Motor neuron (in vitro differentiated cells): ENCODE data around the gene NUP42. TPM values are rescaled to one million over a fixed set of nuclear protein-coding genes. Genes with fewer than 3 reads are reported as not detected.
"Not testable (repeated sequence)": the region's sequence is repeated elsewhere in the genome, so short reads cannot be mapped to it uniquely, and the experiment has no call there.

Experiments used
- ATAC-seq, 8 experiments: fragments of 200-7000 bp; cut with Tn5 transposase; replicated peaks in 6 of 8; 2 replicates each; pipeline ENCODE4 v1.8.0; 2021; ENCODE audit warnings: mild to moderate bottlenecking in 8 of 8, moderate library complexity in 8 of 8
- H3K27ac ChIP-seq, 2 donors: fragments of 250-450 bp; sonication (Bioruptor Pico); 2 replicates each; pipeline ENCODE4 v1.9.0; 2021; ENCODE audit warnings: antibody characterized with exemption in 2 of 2, mild to moderate bottlenecking in 2 of 2, moderate library complexity in 1 of 2
- H3K4me1 ChIP-seq, 2 donors: fragments of 250-450 bp; sonication (Bioruptor Pico); replicated peaks in 1 of 2; 2 replicates each; pipeline ENCODE4 v1.6.1; 2021; ENCODE audit warnings: antibody characterized with exemption in 2 of 2, mild to moderate bottlenecking in 2 of 2, moderate library complexity in 1 of 2
- H3K4me3 ChIP-seq, 5 donors: fragments of 250-450 bp; sonication (Bioruptor Pico); 2 replicates each; pipeline ENCODE4 v1.9.0; 2021; ENCODE audit warnings: antibody characterized with exemption in 5 of 5, mild to moderate bottlenecking in 5 of 5, moderate library complexity in 4 of 5
- WGBS, 10 experiments: fragments of 450-650 bp; shearing (Covaris generic); methylation state at CpG; one replicate each; pipeline ENCODE4 v1.0.0; 2022; 5-methylcytosine and 5-hydroxymethylcytosine counted together
- in situ Hi-C, 9 experiments: fragments of 400-800 bp; cut with MboI; loops; one replicate each; pipeline ENCODE4 v1.15.0; 2021; ENCODE audit warnings: low sequenced_read_pairs in 9 of 9, low pct_unique_long_range_greater_than_20kb in 2 of 9; ENCODE audit not compliant: unreplicated experiment in 9 of 9
- total RNA-seq, 8 experiments: library from RNA; unstranded; fragments of 300-600 nt; gene quantifications; 2 replicates each; pipeline versions ENCODE4 v1.2.3 to v1.2.4, GENCODE V29; 2022

Gene NUP42
- total RNA-seq, 8 experiments from 2014 or later = 26.9 to 102 (median 40.9) TPM

DNA sequence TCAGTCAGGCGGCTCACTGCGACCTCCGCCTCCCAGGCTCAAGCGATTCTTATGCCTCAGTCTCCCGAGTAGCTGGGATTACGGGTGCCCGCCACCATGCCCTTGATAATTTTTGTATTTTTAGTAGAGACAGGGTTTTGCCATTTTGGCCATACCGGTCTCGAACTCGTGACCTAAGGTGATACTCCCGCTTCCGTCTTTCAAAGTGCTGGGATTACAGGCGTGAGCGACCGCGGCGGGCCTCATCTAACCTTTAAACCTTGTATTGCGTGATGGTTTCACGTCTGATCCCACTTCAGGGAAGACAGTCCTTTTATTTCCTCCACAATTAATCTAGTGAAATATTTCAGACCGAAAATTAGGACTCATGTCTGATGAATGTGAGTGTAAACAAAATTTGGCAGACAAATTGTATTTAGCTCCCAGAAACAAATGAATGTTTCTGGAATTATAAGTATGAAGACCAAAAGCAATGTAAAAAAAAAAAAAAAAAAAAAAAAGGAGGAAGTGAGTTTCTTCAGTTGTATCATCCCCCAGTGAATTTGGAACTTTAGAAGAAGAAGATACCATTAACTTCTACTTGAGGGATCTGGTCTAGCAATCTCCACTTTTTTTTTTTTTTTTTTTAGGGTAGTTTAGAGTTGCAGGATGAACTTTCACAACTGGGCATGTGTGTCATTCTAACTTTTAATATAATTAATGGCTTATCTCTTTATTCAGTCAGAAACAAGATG lies 1.6 kb downstream of the NUP42 start:
- Histone ChIP-seq H3K27ac (no peak overlapping the region), H3K4me3 (peak overlapping the region; percentile 66 to 85 (median 78)), H3K4me1 (peaks cover 5 to 13% of the 10 kb centered on the region in 2 donors)
- in situ Hi-C loops = no loop called here
- WGBS, 10 experiments = 43 to 96% (median 84%) methylated on average over 1 to 18 of the region's 20 CpGs
- no peak for ATAC-seq

DNA sequence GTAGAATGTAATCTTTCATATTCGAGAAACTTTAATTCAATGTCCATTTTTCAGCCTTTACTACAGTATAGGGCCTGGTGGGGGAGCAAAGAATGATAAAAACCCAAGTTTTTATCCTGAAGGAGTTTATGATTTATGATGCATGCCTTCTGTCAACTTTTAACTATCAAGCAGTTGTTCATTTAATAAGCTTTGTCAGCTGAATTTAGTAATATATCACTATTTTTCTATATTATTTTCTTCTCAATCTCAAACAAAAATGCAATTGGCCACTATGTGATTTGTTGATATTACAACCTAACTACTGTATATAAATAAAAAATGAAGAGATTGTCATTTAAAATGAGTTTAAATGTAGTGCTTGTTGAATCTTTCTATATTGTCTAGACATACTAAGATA lies 2.4 kb downstream of the NUP42 start:
- Histone ChIP-seq H3K4me1 (peaks cover 5 to 13% of the 10 kb centered on the region in 2 donors), H3K4me3 (no peak overlapping the region), H3K27ac (no peak overlapping the region)
- in situ Hi-C loops = no loop called here
- ATAC-seq = no peak
- WGBS, 10 experiments = 0 to 100% (median 87%) methylated on average over 1 of the region's 1 CpG; no CpG with 5 or more reads in 2 of the 10 experiments

DNA sequence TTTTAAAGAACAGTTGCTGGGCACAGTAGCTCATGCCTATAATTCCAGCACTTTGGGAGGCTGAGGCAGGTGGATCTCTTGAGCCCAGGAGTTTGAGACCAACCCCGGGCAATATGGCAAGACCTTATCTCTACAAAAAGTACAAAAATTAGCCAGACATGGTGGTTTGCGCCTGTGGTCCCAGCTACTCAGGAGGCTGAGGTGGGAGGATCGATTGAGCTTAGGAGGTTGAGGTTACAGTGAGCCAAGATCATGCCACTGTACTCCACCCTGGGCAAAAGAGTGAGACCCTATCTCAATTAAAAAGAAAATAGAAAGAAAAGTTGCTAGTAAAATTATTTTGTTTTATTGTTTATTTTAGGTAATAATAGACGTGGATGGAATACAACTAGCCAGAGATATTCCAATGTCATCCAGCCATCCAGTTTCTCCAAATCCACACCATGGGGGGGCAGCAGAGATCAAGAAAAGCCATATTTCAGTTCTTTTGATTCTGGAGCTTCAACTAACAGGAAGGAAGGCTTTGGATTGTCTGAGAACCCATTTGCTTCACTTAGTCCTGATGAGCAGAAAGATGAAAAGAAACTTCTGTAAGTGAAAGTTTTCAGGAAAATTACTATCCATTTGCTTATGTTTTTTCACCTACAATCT lies 3.0 kb downstream of the NUP42 start:
- in situ Hi-C loops = no loop called here
- peak in 2 of 8 experiments; percentile 2 to 5 for ATAC-seq
- Histone ChIP-seq H3K27ac (no peak overlapping the region), H3K4me1 (peaks cover 5 to 13% of the 10 kb centered on the region in 2 donors), H3K4me3 (no peak overlapping the region)
- WGBS, 10 experiments = 0 to 100% (median 70%) methylated on average over 1 to 4 of the region's 4 CpGs; no CpG with 5 or more reads in 2 of the 10 experiments

DNA sequence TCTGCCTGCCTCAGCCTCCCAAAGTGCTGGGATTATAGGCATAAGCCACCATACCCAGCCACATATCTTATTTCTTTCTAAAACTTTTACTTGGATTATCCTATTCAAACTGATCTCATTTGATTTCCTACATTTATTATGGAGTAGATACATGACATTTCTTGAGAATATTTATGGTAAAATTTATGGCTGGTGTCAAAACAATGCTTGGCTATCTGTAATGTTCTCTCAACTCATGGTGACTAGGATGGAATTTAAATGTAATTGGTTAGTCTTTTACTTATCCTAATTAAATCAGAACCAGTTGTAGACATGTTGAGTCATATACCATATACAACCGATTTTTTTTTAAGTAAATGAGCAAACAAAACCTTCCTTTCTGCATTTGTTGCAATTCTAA lies 4.1 kb downstream of the NUP42 start:
- no peak for ATAC-seq
- peaks cover 5 to 13% of the 10 kb centered on the region in 2 donors for H3K4me1 ChIP-seq
- no peak overlapping the region for H3K27ac ChIP-seq
- WGBS, 10 experiments = 0 to 100% (median 17%) methylated on average over 1 of the region's 1 CpG; no CpG with 5 or more reads in 3 of the 10 experiments
- H3K4me3 ChIP-seq = no peak overlapping the region
- in situ Hi-C loops = no loop called here

DNA sequence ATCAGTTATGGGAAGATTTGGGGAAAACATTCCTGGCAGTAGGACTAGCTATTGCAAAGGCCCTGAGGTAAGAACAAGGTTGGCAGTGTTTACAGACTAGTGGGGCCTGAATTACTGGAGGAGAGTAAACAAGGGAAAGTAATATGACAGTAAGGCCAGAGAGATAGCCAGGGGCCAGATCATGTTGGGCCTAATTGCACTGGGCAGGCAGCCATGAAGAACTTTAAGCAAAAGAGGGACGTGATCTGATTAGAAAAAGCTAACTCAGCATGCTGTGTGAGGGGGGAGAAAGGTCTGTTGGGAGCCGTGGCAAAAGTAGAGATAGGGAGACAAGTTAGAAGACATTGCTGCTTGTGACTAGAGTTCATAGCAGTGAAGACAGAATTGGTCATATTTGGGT lies 9.2 kb downstream of the NUP42 start:
- ATAC-seq = peak in 2 of 8 experiments; percentile 27 to 55
- in situ Hi-C loops = loop anchor here in 1 of 9 experiments (10.0 kb wide), 1 partner anchor 54 kb away; the partner anchor contains the start of gene GPNMB
- 86 to 100% (median 100%) methylated on average over 1 to 2 of the region's 2 CpGs; no CpG with 5 or more reads in 3 of the 10 experiments for WGBS, 10 experiments
- Histone ChIP-seq H3K4me3 (no peak overlapping the region), H3K4me1 (no peaks in the 10 kb centered on the region), H3K27ac (no peak overlapping the region)

DNA sequence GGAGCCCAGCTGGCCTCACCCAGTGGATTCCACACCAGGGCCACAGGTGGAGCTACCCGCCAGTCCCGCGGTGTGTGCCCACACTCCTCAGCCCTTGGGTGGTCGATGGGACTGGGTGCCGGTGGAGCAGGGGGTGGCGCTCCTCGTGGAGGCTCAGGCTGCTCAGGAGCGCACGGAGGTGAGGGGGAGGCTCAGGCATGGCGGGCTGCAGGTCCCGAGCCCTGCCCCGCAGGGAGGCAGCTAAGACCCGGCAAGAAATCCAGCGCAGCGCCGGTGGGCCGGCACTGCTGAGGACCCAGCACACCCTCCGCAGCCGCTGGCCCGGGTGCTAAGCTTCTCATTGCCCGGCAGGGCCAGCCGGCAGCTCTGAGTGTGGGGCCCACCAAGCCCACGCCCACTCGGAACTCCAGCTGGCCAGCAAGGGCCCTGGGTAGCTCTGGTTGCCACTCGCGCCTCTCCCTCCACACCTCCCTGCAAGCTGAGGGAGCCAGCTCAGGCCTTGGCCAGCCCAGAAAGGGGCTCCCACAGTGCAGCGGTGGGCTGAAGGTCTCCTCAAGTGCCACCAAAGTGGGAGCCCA lies 11.9 kb downstream of the NUP42 start:
- not testable (repeated sequence) for ATAC-seq, H3K4me1 ChIP-seq, H3K4me3 ChIP-seq, H3K27ac ChIP-seq
- 100% methylated on average over 1 of the region's 27 CpGs; no CpG with 5 or more reads in 7 of the 10 experiments for WGBS, 10 experiments
- in situ Hi-C loops = loop anchor here in 1 of 9 experiments (10.0 kb wide), 1 partner anchor 51 kb away; the partner anchor contains the start of gene GPNMB

DNA sequence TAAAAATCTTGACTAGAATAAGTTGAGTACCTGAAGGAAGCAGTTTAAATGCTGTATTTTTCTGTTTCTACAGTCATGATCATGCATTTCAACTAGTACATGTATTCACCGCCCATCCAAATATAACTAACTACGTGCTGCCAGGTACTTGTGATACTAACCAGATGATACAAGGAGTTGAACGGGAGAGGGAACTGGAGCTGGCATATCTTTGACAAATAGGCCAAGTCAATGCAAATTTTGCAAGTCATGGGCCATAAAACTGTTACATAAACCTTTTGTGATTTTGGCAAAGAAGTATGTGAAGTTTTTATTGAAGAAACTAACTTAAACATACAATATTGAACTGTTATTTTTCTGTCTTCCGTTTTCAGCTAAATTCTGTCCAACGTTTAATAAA lies 14.5 kb downstream of the NUP42 start:
- WGBS, 10 experiments = 46 to 100% (median 84%) methylated on average over 2 to 5 of the region's 5 CpGs
- in situ Hi-C loops = loop anchor here in 1 of 9 experiments (10.0 kb wide), 1 partner anchor 48 kb away; the partner anchor contains the start of gene GPNMB
- Histone ChIP-seq H3K4me3 (no peak overlapping the region), H3K27ac (no peak overlapping the region), H3K4me1 (peaks cover 0 to 3% of the 10 kb centered on the region in 2 donors)
- no peak for ATAC-seq

DNA sequence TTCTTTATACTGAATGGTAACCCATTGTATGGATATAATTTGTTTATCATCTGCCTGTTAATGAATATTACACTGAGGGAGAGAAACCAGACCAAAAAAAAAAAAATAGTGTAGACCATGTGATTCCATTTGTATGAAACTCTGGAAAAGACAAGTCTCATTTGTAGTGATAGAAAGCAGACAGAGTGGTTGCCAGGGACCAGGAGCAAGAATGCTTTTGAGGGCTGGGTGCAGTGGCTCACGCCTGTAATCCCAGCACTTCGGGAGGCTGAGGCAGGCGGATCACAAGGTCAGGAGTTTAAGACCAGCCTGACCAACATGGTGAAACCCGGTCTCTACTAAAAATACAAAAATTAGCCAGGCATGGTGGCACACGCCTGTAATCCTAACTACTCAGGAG lies 15.9 kb downstream of the NUP42 start:
- H3K27ac ChIP-seq = not testable (repeated sequence)
- WGBS, 10 experiments = 77 to 100% (median 80%) methylated on average over 1 to 4 of the region's 5 CpGs; no CpG with 5 or more reads in 6 of the 10 experiments

DNA sequence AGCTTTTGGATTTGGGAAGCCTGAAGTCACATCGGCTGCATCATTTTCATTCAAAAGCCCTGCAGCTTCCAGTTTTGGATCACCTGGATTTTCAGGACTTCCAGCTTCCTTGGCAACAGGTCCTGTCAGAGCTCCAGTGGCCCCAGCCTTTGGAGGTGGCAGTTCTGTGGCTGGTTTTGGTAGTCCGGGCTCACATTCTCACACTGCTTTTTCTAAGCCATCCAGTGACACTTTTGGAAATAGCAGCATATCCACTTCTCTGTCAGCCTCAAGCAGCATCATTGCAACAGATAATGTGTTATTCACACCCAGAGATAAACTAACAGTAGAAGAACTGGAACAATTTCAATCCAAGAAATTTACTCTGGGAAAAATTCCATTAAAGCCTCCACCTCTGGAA lies 18.5 kb downstream of the NUP42 start:
- Histone ChIP-seq H3K4me3 (no peak overlapping the region), H3K27ac (no peak overlapping the region), H3K4me1 (peaks cover 0 to 3% of the 10 kb centered on the region in 2 donors)
- 58 to 100% (median 96%) methylated on average over 1 to 2 of the region's 2 CpGs; no CpG with 5 or more reads in 4 of the 10 experiments for WGBS, 10 experiments
- in situ Hi-C loops = no loop called here
- ATAC-seq = no peak

More for the DNA sequence above, 15.9 kb downstream of the NUP42 start:
- H3K4me3 ChIP-seq, H3K4me1 ChIP-seq: not testable (repeated sequence)
- peak in 4 of 8 experiments; percentile 64 to 98 (median 79) for ATAC-seq
- in situ Hi-C loops = loop anchor here in 1 of 9 experiments (10.0 kb wide), 1 partner anchor 47 kb away; the partner anchor contains the start of gene GPNMB

DNA sequence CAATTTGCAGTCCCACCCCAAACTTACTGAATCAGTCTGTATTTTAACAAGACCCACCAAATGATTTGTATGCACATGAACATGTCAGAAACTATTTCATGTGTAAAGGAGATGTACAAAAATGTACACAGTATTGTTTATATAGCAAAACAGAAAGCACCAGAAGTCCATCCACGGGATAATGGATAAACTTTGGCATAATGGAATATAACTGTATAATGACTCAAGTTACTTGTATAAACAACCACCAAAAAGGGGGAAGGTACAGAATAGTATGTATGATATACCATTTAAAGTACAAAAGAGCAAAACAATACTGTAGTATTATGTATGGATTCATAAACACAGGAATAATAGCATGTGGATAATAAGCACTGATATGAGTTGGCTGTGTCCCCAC lies 22.4 kb downstream of the NUP42 start:
- in situ Hi-C loops = no loop called here
- WGBS, 10 experiments = 60 to 100% (median 90%) methylated on average over 1 of the region's 1 CpG; no CpG with 5 or more reads in 2 of the 10 experiments
- no peak for ATAC-seq
- Histone ChIP-seq H3K27ac (no peak overlapping the region), H3K4me1 (peaks cover 0 to 2% of the 10 kb centered on the region in 2 donors), H3K4me3 (no peak overlapping the region)

DNA sequence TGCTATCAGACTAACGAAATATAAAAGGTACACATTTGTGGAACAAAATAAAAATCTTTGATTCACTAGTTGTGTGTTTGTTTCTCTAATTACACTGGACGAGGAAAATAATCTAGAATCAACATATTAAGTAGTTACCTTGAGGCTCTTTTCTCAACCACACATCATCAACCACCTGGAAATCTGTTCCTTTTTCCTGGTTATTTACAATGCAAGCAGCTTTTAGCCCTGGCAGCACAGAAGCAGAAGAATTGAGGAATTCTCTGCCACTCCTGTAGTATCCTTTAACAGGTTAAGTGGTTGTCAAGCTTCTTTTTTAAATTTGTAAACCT lies 23.7 kb downstream of the NUP42 start:
- Histone ChIP-seq H3K27ac (no peak overlapping the region), H3K4me3 (no peak overlapping the region), H3K4me1 (peaks cover 0 to 2% of the 10 kb centered on the region in 2 donors)
- no peak for ATAC-seq
- 80 to 100% (median 92%) methylated on average over 1 to 2 of the region's 2 CpGs; no CpG with 5 or more reads in 2 of the 10 experiments for WGBS, 10 experiments
- in situ Hi-C loops = no loop called here

DNA sequence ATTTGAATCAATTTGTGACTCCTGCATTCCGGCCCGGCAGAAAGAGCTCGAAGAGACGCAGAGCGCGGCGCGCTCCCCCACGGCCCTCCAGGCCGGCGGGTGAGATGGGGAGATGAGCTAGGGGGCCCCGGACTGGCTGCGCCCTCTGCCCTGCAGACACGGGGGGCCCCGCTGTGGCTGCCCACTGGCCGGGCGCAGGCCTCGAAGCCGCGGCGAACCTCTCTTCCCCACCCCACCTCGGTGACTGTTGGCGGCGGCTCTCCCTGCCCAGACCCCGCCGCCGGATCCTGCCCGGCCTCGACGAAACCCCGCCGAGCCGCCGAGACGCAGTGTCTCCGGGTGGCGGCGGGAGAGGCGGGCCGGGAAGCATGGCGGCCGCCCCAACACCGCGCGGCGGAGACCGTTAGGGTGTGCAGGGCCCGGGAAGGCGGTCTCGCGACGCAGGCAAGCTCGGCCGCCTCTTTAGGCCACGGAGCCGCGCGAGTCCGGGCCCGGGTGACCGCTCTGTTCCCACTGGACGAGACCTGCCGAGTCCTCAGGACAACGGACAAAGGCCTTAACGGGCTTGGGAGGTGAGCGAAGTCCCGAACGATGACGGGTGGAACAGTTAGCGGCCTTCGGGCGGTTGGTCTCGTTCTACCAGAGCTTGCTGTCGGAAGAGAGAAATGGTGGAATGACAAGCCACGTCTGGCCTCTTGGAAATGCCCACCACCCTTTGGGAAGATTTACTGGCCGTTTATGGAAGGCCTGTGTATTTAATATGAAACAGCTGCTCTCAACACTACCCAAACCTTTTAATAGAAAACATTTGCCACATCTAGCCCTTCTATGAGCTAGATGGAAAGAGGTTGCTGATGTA lies 24.3 kb downstream of the NUP42 start:
- ATAC-seq = no peak
- Histone ChIP-seq H3K4me1 (peaks cover 0 to 2% of the 10 kb centered on the region in 2 donors), H3K27ac (no peak overlapping the region), H3K4me3 (no peak overlapping the region)
- in situ Hi-C loops = no loop called here
- WGBS, 10 experiments = 56 to 100% (median 80%) methylated on average over 1 to 8 of the region's 76 CpGs; no CpG with 5 or more reads in 5 of the 10 experiments
